Measurements from ENCODE around the gene DGAT2. TPM values are rescaled to one million over a fixed set of nuclear protein-coding genes. Genes with fewer than 3 reads are reported as not detected.

Gene DGAT2
- total RNA-seq, result 6.9 and 13.4 TPM in 2 replicates

GRCh38 chr11:75768112-75768908 lies at the start of gene DGAT2:
DGAT2 (plus strand) TSS chr11:75768778; CDS start chr11:75768992, 214 bp downstream.

GRCh38 chr11:75814677-75815344 lies 46.2 kb downstream of the DGAT2 start, which contains the start of gene UVRAG:
UVRAG (plus strand) TSS chr11:75815210; CDS start chr11:75815408, 198 bp downstream.

Other genes with a start within 250 kb of the DGAT2 start
- gene GDPD5, start 242.8 kb upstream of the DGAT2 start, total RNA-seq, result 0.79 and 1.4 TPM in 2 replicates
- 484 and 891 TPM in 2 replicates for gene SERPINH1, start 206.5 kb upstream of the DGAT2 start, total RNA-seq
- 0.86 and 1.3 TPM in 2 replicates for gene MAP6, start 99.7 kb upstream of the DGAT2 start, total RNA-seq
- under 0.01 TPM in 1 of 2 replicates, not detected in the other for gene MOGAT2, start 50.9 kb upstream of the DGAT2 start, total RNA-seq
- 12.9 and 19.5 TPM in 2 replicates for gene UVRAG, start 46.4 kb downstream of the DGAT2 start, total RNA-seq

Data from bronchial smooth muscle cell (primary cell).